Measurements from ENCODE around the gene ABCG8.

DNA sequence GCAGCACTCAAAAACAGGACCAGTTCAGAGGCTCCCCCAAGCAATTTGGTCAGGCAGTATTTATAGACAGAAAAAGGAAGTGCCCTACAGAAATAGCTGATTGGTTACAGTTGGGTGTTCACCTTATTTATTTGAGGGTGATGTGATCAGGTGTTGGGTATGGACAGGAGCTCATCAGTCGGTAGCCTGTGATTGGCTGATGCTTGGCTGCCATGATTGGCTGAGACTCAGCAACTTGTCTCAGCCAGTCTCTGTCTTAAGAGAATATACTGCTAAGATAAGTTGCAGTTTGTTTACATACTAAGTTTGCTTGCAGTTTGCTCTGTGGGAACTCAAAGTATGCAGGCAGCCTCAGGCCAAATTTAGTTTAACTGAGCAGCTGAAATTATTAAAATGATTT lies 9.4 kb downstream of the ABCG8 start:
- TF ChIP-seq, protein P1, sequence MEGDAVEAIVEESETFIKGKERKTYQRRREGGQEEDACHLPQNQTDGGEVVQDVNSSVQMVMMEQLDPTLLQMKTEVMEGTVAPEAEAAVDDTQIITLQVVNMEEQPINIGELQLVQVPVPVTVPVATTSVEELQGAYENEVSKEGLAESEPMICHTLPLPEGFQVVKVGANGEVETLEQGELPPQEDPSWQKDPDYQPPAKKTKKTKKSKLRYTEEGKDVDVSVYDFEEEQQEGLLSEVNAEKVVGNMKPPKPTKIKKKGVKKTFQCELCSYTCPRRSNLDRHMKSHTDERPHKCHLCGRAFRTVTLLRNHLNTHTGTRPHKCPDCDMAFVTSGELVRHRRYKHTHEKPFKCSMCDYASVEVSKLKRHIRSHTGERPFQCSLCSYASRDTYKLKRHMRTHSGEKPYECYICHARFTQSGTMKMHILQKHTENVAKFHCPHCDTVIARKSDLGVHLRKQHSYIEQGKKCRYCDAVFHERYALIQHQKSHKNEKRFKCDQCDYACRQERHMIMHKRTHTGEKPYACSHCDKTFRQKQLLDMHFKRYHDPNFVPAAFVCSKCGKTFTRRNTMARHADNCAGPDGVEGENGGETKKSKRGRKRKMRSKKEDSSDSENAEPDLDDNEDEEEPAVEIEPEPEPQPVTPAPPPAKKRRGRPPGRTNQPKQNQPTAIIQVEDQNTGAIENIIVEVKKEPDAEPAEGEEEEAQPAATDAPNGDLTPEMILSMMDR (IDR thresholded peaks at IDR 0.05): no peak
- no peak for TF ChIP-seq POLR2A (IDR thresholded peaks at IDR 0.05)

All from lower leg skin (tissue), 3 donors.